Measurements from ENCODE around the gene COG5. TPM values are rescaled to one million over a fixed set of nuclear protein-coding genes. Genes with fewer than 3 reads are reported as not detected.

COG5 gene
- total RNA-seq, 1 experiment from 2014 or later, result 20.2 TPM

DNA sequence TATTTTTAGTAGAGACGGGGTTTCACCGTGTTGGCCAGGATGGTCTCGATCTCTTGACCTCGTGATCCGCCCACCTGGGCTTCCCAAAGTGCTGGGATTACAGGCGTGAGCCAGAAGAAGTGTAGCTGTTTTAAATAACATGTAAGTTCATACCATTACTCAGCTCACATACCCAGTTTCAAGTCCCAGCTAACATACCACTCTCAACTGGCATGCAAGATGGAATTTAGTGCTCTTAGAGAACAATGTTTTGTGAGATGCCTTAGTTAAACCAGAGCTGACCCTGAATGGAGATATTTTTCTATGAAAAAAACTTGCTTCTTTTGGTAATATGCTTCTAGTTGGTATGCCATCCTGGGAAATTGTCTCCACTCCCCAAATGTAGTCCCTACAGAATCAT, 357.6 kb downstream of the COG5 start:
- Histone ChIP-seq H3K9ac (ENCODE audit: extremely low read depth, insufficient read length, low read length) (no peak overlapping the region), H4K8ac (replicated peaks; ENCODE audit: insufficient read length, low read depth, low read length) (no peak overlapping the region), H3K4me2 (ENCODE audit: insufficient read depth, insufficient read length, low read length) (no peak overlapping the region), H3K4me1 (ENCODE audit: insufficient read depth, low read length) (no peaks in the 10 kb centered on the region), H3T11ph (ENCODE audit: low read length) (no peak overlapping the region), H4K91ac (ENCODE audit: insufficient read length, low read depth, low read length) (no peak overlapping the region), H3K27ac (ENCODE audit: insufficient read length, low read depth, low read length) (no peak overlapping the region), H2BK120ac (ENCODE audit: low read depth, low read length, poor library complexity, severe bottlenecking) (no peak overlapping the region), H2BK12ac (ENCODE audit: insufficient read length, low read depth, low read length) (no peak overlapping the region), H3K4ac (ENCODE audit: low read depth, low read length) (no peak overlapping the region), H3K14ac (ENCODE audit: insufficient read depth, low read length) (no peak overlapping the region), H2AFZ (ENCODE audit: low read length) (no peak overlapping the region), H3K79me1 (ENCODE audit: insufficient read depth, low read depth, low read length, poor library complexity, severe bottlenecking) (no peaks in the 10 kb centered on the region), H3K56ac (ENCODE audit: insufficient read length, low read depth, low read length) (no peak overlapping the region), H2BK15ac (ENCODE audit: low read depth, low read length) (no peak overlapping the region), H3K27me3 (ENCODE audit: insufficient read depth, low read length) (no peaks in the 10 kb centered on the region), H3K23ac (ENCODE audit: insufficient read length, low read depth, low read length) (no peak overlapping the region), H3K23me2 (ENCODE audit: insufficient read length, low read depth, low read length, poor library complexity, severe bottlenecking) (no peaks in the 10 kb centered on the region), H3K9me3 (ENCODE audit: control insufficient read depth, low read depth, low read length) (no peaks in the 10 kb centered on the region), H3K18ac (ENCODE audit: insufficient read length, low read depth, low read length) (no peak overlapping the region), H3K79me2 (ENCODE audit: insufficient read depth, low read length) (no peaks in the 10 kb centered on the region), H2AK5ac (ENCODE audit: insufficient read length, low read length) (no peak overlapping the region), H2BK5ac (ENCODE audit: insufficient read length, low read length) (no peak overlapping the region), H4K5ac (ENCODE audit: insufficient read length, low read depth, low read length) (no peak overlapping the region), H4K20me1 (ENCODE audit: control insufficient read depth, insufficient read depth, insufficient read length) (no peaks in the 10 kb centered on the region), H2BK20ac (ENCODE audit: low read depth, low read length, poor library complexity, severe bottlenecking) (no peak overlapping the region)
- peaks cover 7 to 33% (median 29%) of the 10 kb centered on the region in 3 experiments; a peak in 6 of 7 replicates for H3K36me3 Mint-ChIP-seq (ENCODE audit: insufficient read depth in 1 of 3, low read depth in 3 of 3)
- DNase-seq, result no peak
- no peaks in the 10 kb centered on the region for H3K9me3 Mint-ChIP-seq
- TF ChIP-seq, protein P1, sequence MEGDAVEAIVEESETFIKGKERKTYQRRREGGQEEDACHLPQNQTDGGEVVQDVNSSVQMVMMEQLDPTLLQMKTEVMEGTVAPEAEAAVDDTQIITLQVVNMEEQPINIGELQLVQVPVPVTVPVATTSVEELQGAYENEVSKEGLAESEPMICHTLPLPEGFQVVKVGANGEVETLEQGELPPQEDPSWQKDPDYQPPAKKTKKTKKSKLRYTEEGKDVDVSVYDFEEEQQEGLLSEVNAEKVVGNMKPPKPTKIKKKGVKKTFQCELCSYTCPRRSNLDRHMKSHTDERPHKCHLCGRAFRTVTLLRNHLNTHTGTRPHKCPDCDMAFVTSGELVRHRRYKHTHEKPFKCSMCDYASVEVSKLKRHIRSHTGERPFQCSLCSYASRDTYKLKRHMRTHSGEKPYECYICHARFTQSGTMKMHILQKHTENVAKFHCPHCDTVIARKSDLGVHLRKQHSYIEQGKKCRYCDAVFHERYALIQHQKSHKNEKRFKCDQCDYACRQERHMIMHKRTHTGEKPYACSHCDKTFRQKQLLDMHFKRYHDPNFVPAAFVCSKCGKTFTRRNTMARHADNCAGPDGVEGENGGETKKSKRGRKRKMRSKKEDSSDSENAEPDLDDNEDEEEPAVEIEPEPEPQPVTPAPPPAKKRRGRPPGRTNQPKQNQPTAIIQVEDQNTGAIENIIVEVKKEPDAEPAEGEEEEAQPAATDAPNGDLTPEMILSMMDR (conservative IDR thresholded peaks at IDR 0.05), result no peak
- H3K27me3 Mint-ChIP-seq (ENCODE audit: low read depth), result no peaks in the 10 kb centered on the region
- WGBS (ENCODE audit: extremely low coverage, insufficient read length, low lambda C conversion rate), result no CpG with 5 or more reads among the region's 6 CpGs
- H3K4me3 Mint-ChIP-seq, result no peak overlapping the region
- H3K27ac Mint-ChIP-seq, result no peak overlapping the region
- no peaks in the 10 kb centered on the region for H3K4me1 Mint-ChIP-seq

Data from H9 (cell line).